Smooth muscle cell (in vitro differentiated cells): ENCODE measurements around the gene ZFAND6. TPM values are rescaled to one million over a fixed set of nuclear protein-coding genes. Genes with fewer than 3 reads are reported as not detected.

ENCODE experiments used
- DNase-seq: peaks from one replicate; lab custom pipeline; 2025; ENCODE audit not compliant: unreplicated experiment; lab: John Stamatoyannopoulos, UW
- H2AFZ ChIP-seq: fragments of 200-600 bp; sonication (generic); 2 replicates; pipeline ENCODE4 v1.6.0; 2016; ENCODE audit warnings: antibody characterized with exemption, low read depth, mild to moderate bottlenecking
- H3F3A ChIP-seq: fragments of 200-600 bp; sonication (generic); 2 replicates; pipeline ENCODE4 v1.6.0; 2017; ENCODE audit warnings: antibody characterized with exemption, low read depth
- H3K27ac ChIP-seq: fragments of 200-600 bp; sonication (generic); 2 replicates; pipeline ENCODE4 v1.5.1; 2016; ENCODE audit warnings: low read depth, mild to moderate bottlenecking
- H3K27me3 ChIP-seq: fragments of 200-600 bp; sonication (generic); 2 replicates; pipeline ENCODE4 v1.6.1; 2016; ENCODE audit warnings: low read depth, mild to moderate bottlenecking
- H3K36me3 ChIP-seq: fragments of 200-600 bp; sonication (generic); 2 replicates; pipeline ENCODE4 v1.5.1; 2016; ENCODE audit warnings: low read depth
- H3K4me1 ChIP-seq: fragments of 200-600 bp; sonication (generic); 2 replicates; pipeline ENCODE4 v1.5.1; 2016; ENCODE audit warnings: low read depth
- H3K4me2 ChIP-seq: fragments of 200-600 bp; sonication (generic); 2 replicates; pipeline ENCODE4 v1.6.0; 2016; ENCODE audit warnings: mild to moderate bottlenecking
- H3K4me3 ChIP-seq: fragments of 200-600 bp; sonication (generic); 2 replicates; pipeline ENCODE4 v1.5.1; 2016; ENCODE audit warnings: mild to moderate bottlenecking
- H3K79me2 ChIP-seq: fragments of 200-600 bp; sonication (generic); 2 replicates; pipeline ENCODE4 v1.6.0; 2016; ENCODE audit warnings: low read depth, mild to moderate bottlenecking
- H3K9ac ChIP-seq: fragments of 200-600 bp; sonication (generic); 2 replicates; pipeline ENCODE4 v1.6.0; 2016; ENCODE audit warnings: low read depth
- H3K9me3 ChIP-seq: fragments of 200-600 bp; sonication (generic); replicated peaks from 2 replicates; pipeline ENCODE4 v1.5.1; 2016; ENCODE audit warnings: low read depth
- H4K20me1 ChIP-seq: fragments of 200-600 bp; sonication (generic); 2 replicates; pipeline ENCODE4 v1.6.0; 2016; ENCODE audit warnings: low read depth
- CTCF ChIP-seq: fragments of 200-600 bp; sonication (generic); IDR thresholded peaks from 2 replicates; pipeline ENCODE4 v1.5.1; 2017; ENCODE audit warnings: borderline replicate concordance, mild to moderate bottlenecking, antibody characterized with exemption; ENCODE audit not compliant: insufficient read depth, poor library complexity, severe bottlenecking
- WGBS: methylation state at CpG from one replicate; pipeline ENCODE4 v1.1.7; 2016; ENCODE audit warnings: low lambda C conversion rate; 5-methylcytosine and 5-hydroxymethylcytosine counted together
- polyA plus RNA-seq: library from polyadenylated mRNA; unstranded; fragments of >200 nt; fragmentation: Nextera tagmentation; extraction: Ambion mirVana; gene quantifications from 2 replicates; pipeline ENCODE4 v1.2.1, GENCODE V29; 2016
- total RNA-seq: library from RNA; depleted of rRNA; stranded (reverse); fragments of >200 nt; gene quantifications from 2 replicates; pipeline ENCODE4 v1.2.3, GENCODE V29; 2014

Gene ZFAND6
- total and polyA plus RNA-seq, 2 experiments from 2014 or later: 81.9 to 144 TPM

GRCh38 chr15:80152896-80153876 is 93.7 kb downstream of the ZFAND6 start, which contains the start of gene FAH:
FAH (plus strand) TSS chr15:80152999; CDS start chr15:80153055, 56 bp downstream.
- peak; percentile 90 for DNase-seq
- H3K27me3 ChIP-seq: no peaks in the 10 kb centered on the region
- no peaks in the 10 kb centered on the region for H4K20me1 ChIP-seq
- H2AFZ ChIP-seq: peak within 1 kb of the TSS; percentile 88
- H3K79me2 ChIP-seq: no peaks in the 10 kb centered on the region
- peak within 1 kb of the TSS; percentile 86 for H3K4me2 ChIP-seq
- H3K9ac ChIP-seq: peak within 1 kb of the TSS; percentile 84
- TF ChIP-seq CTCF: no peak
- peaks cover 13% of the 10 kb centered on the region for H3F3A ChIP-seq
- H3K4me3 ChIP-seq: peak within 1 kb of the TSS; percentile 89
- H3K4me1 ChIP-seq: peaks cover 15% of the 10 kb centered on the region
- H3K9me3 ChIP-seq: no peaks in the 10 kb centered on the region
- H3K36me3 ChIP-seq: no peaks in the 10 kb centered on the region
- WGBS: 6% methylated on average over 36 of the region's 45 CpGs
- peak within 1 kb of the TSS; percentile 69 for H3K27ac ChIP-seq

- no peak for DNase-seq
- H3K79me2 ChIP-seq: no peaks in the 10 kb centered on the region
- H3K9me3 ChIP-seq: no peaks in the 10 kb centered on the region
- no peaks in the 10 kb centered on the region for H4K20me1 ChIP-seq
- H3K4me1 ChIP-seq: peaks cover 15% of the 10 kb centered on the region
- no peaks in the 10 kb centered on the region for H3K36me3 ChIP-seq
- peak overlapping the region; percentile 84 for H3K9ac ChIP-seq
- H3K27me3 ChIP-seq: no peaks in the 10 kb centered on the region
- peaks cover 13% of the 10 kb centered on the region for H3F3A ChIP-seq
- peak overlapping the region; percentile 89 for H3K4me3 ChIP-seq
- peak overlapping the region; percentile 69 for H3K27ac ChIP-seq
- 70% methylated on average over 4 of the region's 4 CpGs for WGBS
- no peak overlapping the region for H2AFZ ChIP-seq
- peak overlapping the region; percentile 86 for H3K4me2 ChIP-seq
- TF ChIP-seq CTCF: no peak
Measured at GRCh38 chr15:80153900-80154299, 94.4 kb downstream of the ZFAND6 start.

DNA sequence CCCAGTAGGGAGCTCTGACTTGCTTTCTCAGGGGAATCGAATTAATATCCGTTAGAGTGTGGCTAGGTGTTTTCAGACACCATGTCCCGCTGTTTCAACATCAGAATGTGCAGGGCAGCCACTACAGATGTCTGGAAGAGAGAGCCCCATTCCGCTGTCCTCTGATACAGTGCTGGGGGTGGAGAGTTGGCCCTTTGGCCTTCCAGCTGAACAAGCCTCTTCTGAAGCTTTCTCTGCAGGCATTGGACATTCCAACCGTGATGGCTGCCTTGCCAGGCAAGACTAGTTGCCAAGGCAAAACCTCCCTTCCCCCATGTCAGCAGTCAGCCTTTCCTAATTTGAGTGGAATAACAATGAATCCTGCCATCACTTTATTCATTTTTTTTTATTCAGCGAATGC is 94.9 kb downstream of the ZFAND6 start:
- H3K79me2 ChIP-seq: no peaks in the 10 kb centered on the region

More for the DNA sequence above, 94.9 kb downstream of the ZFAND6 start:
- Histone ChIP-seq H3K36me3 (no peaks in the 10 kb centered on the region), H3K27me3 (no peaks in the 10 kb centered on the region), H3K4me2 (peak overlapping the region; percentile 86), H3K9ac (no peak overlapping the region), H3K4me1 (peaks cover 15% of the 10 kb centered on the region), H3K4me3 (no peak overlapping the region), H2AFZ (no peak overlapping the region), H4K20me1 (no peaks in the 10 kb centered on the region), H3K27ac (peak overlapping the region; percentile 69), H3F3A (peaks cover 13% of the 10 kb centered on the region), H3K9me3 (no peaks in the 10 kb centered on the region)
- no peak for DNase-seq
- TF ChIP-seq CTCF: no peak
- whole genome bisulfite sequencing: 91% methylated on average over 6 of the region's 6 CpGs
